IPS-NIHi11 (cell line): ENCODE data around the gene RASSF10.

ENCODE experiments used
- DNase-seq: peaks from one replicate; pipeline ENCODE4 v3.0.0; 2012; ENCODE audit warnings: mixed read lengths, low spot score

The RASSF10 gene

GRCh38 chr11:13061294-13061990 is 52.3 kb downstream of the RASSF10 start:
- no peak for DNase-seq
